Measurements from ENCODE around the gene CCL7. TPM values are rescaled to one million over a fixed set of nuclear protein-coding genes. Genes with fewer than 3 reads are reported as not detected.
"Not testable (repeated sequence)": the region's sequence is repeated elsewhere in the genome, so short reads cannot be mapped to it uniquely, and the experiment has no call there.

Gene CCL7
- total RNA-seq, 1 donor from 2014 or later = 0.17 TPM

- H3K4me3 ChIP-seq (ENCODE audit: low read depth, low read length) = no peak overlapping the region
- DNase-seq (ENCODE audit: low read depth) = no peak
- TF ChIP-seq CTCF (conservative IDR thresholded peaks at IDR 0.05; ENCODE audit: low read depth, low read length) = no peak
Measured at GRCh38 chr17:34226744-34227034, 43.3 kb upstream of the CCL7 start.

DNA sequence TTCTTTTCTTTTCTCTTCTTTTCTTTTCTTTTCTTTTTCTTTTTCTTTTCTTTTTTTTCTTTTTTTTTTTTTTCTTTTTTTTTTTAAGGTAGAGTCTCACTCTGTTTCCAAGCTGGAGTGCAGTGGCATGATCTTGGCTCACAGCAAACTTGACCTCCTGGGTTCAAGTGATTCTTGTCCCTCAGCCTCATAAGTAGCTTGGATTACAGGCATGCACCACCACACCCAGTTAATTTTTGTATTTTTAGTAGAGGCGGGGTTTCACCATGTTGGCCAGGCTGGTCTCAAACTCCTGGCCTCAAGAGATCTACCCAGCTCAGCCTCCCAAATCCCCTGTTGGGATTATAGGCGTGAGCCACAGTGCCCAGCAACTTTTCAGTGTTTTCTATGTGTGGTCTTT is 42.7 kb upstream of the CCL7 start:
- DNase-seq (ENCODE audit: low read depth); H3K4me3 ChIP-seq (ENCODE audit: low read depth, low read length): not testable (repeated sequence)

- DNase-seq (ENCODE audit: low read depth) = no peak
- no peak overlapping the region for H3K4me3 ChIP-seq (ENCODE audit: low read depth, low read length)
- TF ChIP-seq CTCF (conservative IDR thresholded peaks at IDR 0.05; ENCODE audit: low read depth, low read length) = no peak
Measured at GRCh38 chr17:34227707-34228106, 42.3 kb upstream of the CCL7 start.

DNA sequence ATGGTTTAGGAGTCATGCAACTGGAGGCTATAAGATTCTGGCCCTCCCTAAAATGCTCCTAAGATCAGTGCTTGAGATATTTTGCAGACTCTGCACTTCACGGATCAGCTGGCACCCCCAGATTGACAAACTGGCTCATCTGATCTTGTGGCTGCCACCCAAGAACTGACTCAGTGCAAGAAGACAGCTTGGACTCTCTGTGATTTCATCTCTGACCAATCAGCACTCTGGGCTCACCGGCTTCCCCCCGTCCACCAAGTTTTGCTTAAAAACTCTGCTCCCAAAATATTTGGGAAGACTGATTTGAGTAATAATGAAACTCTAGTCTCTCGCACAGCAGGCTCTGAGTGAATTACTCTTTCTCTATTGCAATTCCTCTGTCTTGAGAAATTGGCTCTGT is 41.2 kb upstream of the CCL7 start:
- no peak for DNase-seq (ENCODE audit: low read depth)
- no peak overlapping the region for H3K4me3 ChIP-seq (ENCODE audit: low read depth, low read length)
- no peak for TF ChIP-seq CTCF (conservative IDR thresholded peaks at IDR 0.05; ENCODE audit: low read depth, low read length)

GRCh38 chr17:34230342-34230741 is 39.7 kb upstream of the CCL7 start:
- H3K4me3 ChIP-seq (ENCODE audit: low read depth, low read length) = no peak overlapping the region
- TF ChIP-seq CTCF (conservative IDR thresholded peaks at IDR 0.05; ENCODE audit: low read depth, low read length) = no peak
- DNase-seq (ENCODE audit: low read depth) = no peak

- H3K4me3 ChIP-seq (ENCODE audit: low read depth, low read length) = no peak overlapping the region
- TF ChIP-seq CTCF (conservative IDR thresholded peaks at IDR 0.05; ENCODE audit: low read depth, low read length) = no peak
- DNase-seq (ENCODE audit: low read depth) = no peak
Measured at GRCh38 chr17:34234616-34235015, 35.4 kb upstream of the CCL7 start.

DNA sequence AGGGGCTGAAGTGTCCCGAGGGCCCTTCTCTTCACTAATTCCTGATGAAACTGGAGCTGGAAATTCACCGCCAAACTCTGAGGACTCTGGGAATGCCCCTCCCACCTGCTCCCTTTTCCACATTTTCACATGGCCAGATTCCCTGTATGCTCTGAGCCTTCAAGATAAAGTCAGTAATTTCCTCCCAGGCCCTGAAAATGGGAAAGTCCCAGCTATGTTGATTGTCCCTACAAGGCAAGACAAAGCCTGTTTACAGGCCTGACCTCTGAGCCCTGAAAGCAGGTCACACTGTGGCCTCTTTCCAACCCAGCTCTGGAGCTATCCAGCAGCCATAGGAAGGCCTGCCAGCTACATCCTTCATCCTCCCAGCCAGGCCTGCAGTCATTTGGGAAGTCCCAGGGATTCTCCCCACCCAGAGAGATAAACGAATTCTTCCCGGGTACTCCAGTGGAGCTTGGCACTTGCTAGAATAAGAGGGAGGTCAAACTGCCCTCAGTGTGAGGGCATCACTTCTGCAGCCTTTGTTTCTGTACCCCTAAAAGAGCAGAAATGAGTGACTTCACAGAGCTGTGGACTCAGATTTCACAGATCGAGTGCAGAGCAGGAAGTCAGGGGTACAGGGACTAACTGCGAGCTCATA is 34.5 kb upstream of the CCL7 start:
- H3K4me3 ChIP-seq (ENCODE audit: low read depth, low read length) = no peak overlapping the region
- DNase-seq (ENCODE audit: low read depth) = no peak
- no peak for TF ChIP-seq CTCF (conservative IDR thresholded peaks at IDR 0.05; ENCODE audit: low read depth, low read length)
